HG03521 (cell line): ENCODE measurements around the gene MORN5.

ENCODE experiments used
- ATAC-seq: cut with Tn5 transposase; IDR thresholded peaks from one replicate; pipeline ENCODE4 v1.9.1; 2021; ENCODE audit warnings: mild to moderate bottlenecking, moderate library complexity; ENCODE audit not compliant: unreplicated experiment

Gene MORN5

GRCh38 chr9:122190597-122191381 lies 31.1 kb downstream of the MORN5 start:
- no peak for ATAC-seq

- no peak for ATAC-seq
Observed at GRCh38 chr9:122191584-122191983, 31.9 kb downstream of the MORN5 start.

GRCh38 chr9:122192261-122192875 lies 32.7 kb downstream of the MORN5 start:
- ATAC-seq = no peak

GRCh38 chr9:122192914-122193525 lies 33.3 kb downstream of the MORN5 start:
- no peak for ATAC-seq

- ATAC-seq = no peak
Observed at GRCh38 chr9:122193651-122194050, 33.9 kb downstream of the MORN5 start.

GRCh38 chr9:122195875-122196274 lies 36.2 kb downstream of the MORN5 start:
- ATAC-seq = no peak

- no peak for ATAC-seq
Observed at GRCh38 chr9:122197426-122197825, 37.7 kb downstream of the MORN5 start.

- no peak for ATAC-seq
Observed at GRCh38 chr9:122197882-122198281, 38.2 kb downstream of the MORN5 start.

GRCh38 chr9:122200960-122201595 lies 41.4 kb downstream of the MORN5 start:
- ATAC-seq = no peak

GRCh38 chr9:122201641-122202040 lies 41.9 kb downstream of the MORN5 start:
- ATAC-seq = no peak

- no peak for ATAC-seq
Observed at GRCh38 chr9:122202111-122202510, 42.4 kb downstream of the MORN5 start.

GRCh38 chr9:122204055-122204454 lies 44.3 kb downstream of the MORN5 start:
- ATAC-seq = no peak

GRCh38 chr9:122204491-122204890 lies 44.8 kb downstream of the MORN5 start:
- ATAC-seq = no peak

- ATAC-seq = no peak
Observed at GRCh38 chr9:122205176-122205575, 45.5 kb downstream of the MORN5 start.

- no peak for ATAC-seq
Observed at GRCh38 chr9:122206118-122207046, 46.7 kb downstream of the MORN5 start.

GRCh38 chr9:122207096-122207495 lies 47.4 kb downstream of the MORN5 start:
- no peak for ATAC-seq

- ATAC-seq = no peak
Observed at GRCh38 chr9:122209451-122209850, 49.7 kb downstream of the MORN5 start.

- ATAC-seq = no peak
Observed at GRCh38 chr9:122212473-122213004, 52.8 kb downstream of the MORN5 start.

- no peak for ATAC-seq
Observed at GRCh38 chr9:122213102-122213588, 53.4 kb downstream of the MORN5 start.
